HG02623 (cell line): ENCODE data around the gene CREB3L2.
"Not testable (repeated sequence)": the region's sequence is repeated elsewhere in the genome, so short reads cannot be mapped to it uniquely, and the experiment has no call there.

Experiments
- ATAC-seq: cut with Tn5 transposase; IDR thresholded peaks from one replicate; pipeline ENCODE4 v1.9.1; 2021; ENCODE audit warnings: moderate library complexity; ENCODE audit not compliant: unreplicated experiment

The CREB3L2 gene

GRCh38 chr7:137970253-137970975 lies 31.5 kb downstream of the CREB3L2 start:
- ATAC-seq = no peak

GRCh38 chr7:137969828-137970227 lies 32.1 kb downstream of the CREB3L2 start:
- no peak for ATAC-seq

- ATAC-seq = no peak
Measured at GRCh38 chr7:137968890-137969289, 33.0 kb downstream of the CREB3L2 start.

GRCh38 chr7:137968339-137968738 lies 33.5 kb downstream of the CREB3L2 start:
- not testable (repeated sequence) for ATAC-seq

- ATAC-seq = no peak
Measured at GRCh38 chr7:137967143-137968018, 34.5 kb downstream of the CREB3L2 start.

GRCh38 chr7:137966641-137967142 lies 35.2 kb downstream of the CREB3L2 start:
- no peak for ATAC-seq

- no peak for ATAC-seq
Measured at GRCh38 chr7:137965942-137966640, 35.8 kb downstream of the CREB3L2 start.

- no peak for ATAC-seq
Measured at GRCh38 chr7:137964824-137965545, 36.9 kb downstream of the CREB3L2 start.

- no peak for ATAC-seq
Measured at GRCh38 chr7:137962875-137963507, 38.9 kb downstream of the CREB3L2 start.

- no peak for ATAC-seq
Measured at GRCh38 chr7:137962491-137962874, 39.4 kb downstream of the CREB3L2 start.

GRCh38 chr7:137961200-137962177 lies 40.4 kb downstream of the CREB3L2 start:
- peak; percentile 76 for ATAC-seq

- ATAC-seq = no peak
Measured at GRCh38 chr7:137960020-137960419, 41.9 kb downstream of the CREB3L2 start.

- ATAC-seq = no peak
Measured at GRCh38 chr7:137958470-137959431, 43.1 kb downstream of the CREB3L2 start.

GRCh38 chr7:137957887-137958286 lies 44.0 kb downstream of the CREB3L2 start:
- no peak for ATAC-seq

- no peak for ATAC-seq
Measured at GRCh38 chr7:137956591-137956990, 45.3 kb downstream of the CREB3L2 start.

GRCh38 chr7:137956183-137956582 lies 45.7 kb downstream of the CREB3L2 start:
- no peak for ATAC-seq

- ATAC-seq = no peak
Measured at GRCh38 chr7:137954614-137955013, 47.3 kb downstream of the CREB3L2 start.
